Measurements from ENCODE around the gene LYPD4. TPM values are rescaled to one million over a fixed set of nuclear protein-coding genes. Genes with fewer than 3 reads are reported as not detected.

Gene LYPD4
- polyA plus RNA-seq, 1 donor (not counting 4 experiments of a cell fraction or from before 2014, with no cell fraction given) = not detected

GRCh38 chr19:41851456-41851855, 7.0 kb upstream of the LYPD4 start:
- H2AFZ ChIP-seq (ENCODE audit: control insufficient read depth, low read length) = no peak overlapping the region
- no peak overlapping the region for H3K4me2 ChIP-seq (ENCODE audit: control insufficient read depth, extremely low read depth, insufficient read depth, low read depth, low read length)
- H3K9ac ChIP-seq (ENCODE audit: control insufficient read depth, extremely low read depth, insufficient read depth, low read length) = no peak overlapping the region
- no peak for DNase-seq (ENCODE audit: low read depth, low spot score)
- H4K20me1 ChIP-seq (ENCODE audit: control insufficient read depth, extremely low read depth, insufficient read depth, low read length) = no peaks in the 10 kb centered on the region
- no peak for FAIRE-seq
- no peaks in the 10 kb centered on the region for H3K9me3 ChIP-seq (ENCODE audit: control insufficient read depth, low read depth, low read length)
- H3K79me2 ChIP-seq (ENCODE audit: control insufficient read depth, insufficient read depth, low read length) = no peaks in the 10 kb centered on the region
- H3K27me3 ChIP-seq (ENCODE audit: control insufficient read depth, extremely low read depth, insufficient read depth, low read length) = peaks cover 24% of the 10 kb centered on the region
- no peaks in the 10 kb centered on the region for H3K9me1 ChIP-seq (ENCODE audit: control insufficient read depth, extremely low read depth, insufficient read depth, low read length)
- TF ChIP-seq, protein P1, sequence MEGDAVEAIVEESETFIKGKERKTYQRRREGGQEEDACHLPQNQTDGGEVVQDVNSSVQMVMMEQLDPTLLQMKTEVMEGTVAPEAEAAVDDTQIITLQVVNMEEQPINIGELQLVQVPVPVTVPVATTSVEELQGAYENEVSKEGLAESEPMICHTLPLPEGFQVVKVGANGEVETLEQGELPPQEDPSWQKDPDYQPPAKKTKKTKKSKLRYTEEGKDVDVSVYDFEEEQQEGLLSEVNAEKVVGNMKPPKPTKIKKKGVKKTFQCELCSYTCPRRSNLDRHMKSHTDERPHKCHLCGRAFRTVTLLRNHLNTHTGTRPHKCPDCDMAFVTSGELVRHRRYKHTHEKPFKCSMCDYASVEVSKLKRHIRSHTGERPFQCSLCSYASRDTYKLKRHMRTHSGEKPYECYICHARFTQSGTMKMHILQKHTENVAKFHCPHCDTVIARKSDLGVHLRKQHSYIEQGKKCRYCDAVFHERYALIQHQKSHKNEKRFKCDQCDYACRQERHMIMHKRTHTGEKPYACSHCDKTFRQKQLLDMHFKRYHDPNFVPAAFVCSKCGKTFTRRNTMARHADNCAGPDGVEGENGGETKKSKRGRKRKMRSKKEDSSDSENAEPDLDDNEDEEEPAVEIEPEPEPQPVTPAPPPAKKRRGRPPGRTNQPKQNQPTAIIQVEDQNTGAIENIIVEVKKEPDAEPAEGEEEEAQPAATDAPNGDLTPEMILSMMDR (optimal IDR thresholded peaks at IDR 0.05 in 1 of 3, IDR thresholded peaks at IDR 0.05 in 1 of 3, conservative IDR thresholded peaks at IDR 0.05 in 1 of 3; ENCODE audit: extremely low read depth in 1 of 3, insufficient read depth in 2 of 3, low read length in 3 of 3) = no peak
- TF ChIP-seq EZH2 (IDR thresholded peaks at IDR 0.05; ENCODE audit: low read length) = no peak
- H3K4me1 ChIP-seq (ENCODE audit: control insufficient read depth, extremely low read depth, insufficient read depth, low read length) = no peaks in the 10 kb centered on the region
- H3K4me3 ChIP-seq (ENCODE audit: control insufficient read depth in 2 of 3, extremely low read depth in 1 of 3, insufficient read depth in 2 of 3, low read depth in 1 of 3, low read length in 3 of 3) = no peak overlapping the region
- dilution Hi-C loops (cut with MboI; ENCODE audit: extremely low pct_ligation_motif_present, low sequenced_read_pairs) = no loop called here
- no peaks in the 10 kb centered on the region for H3K36me3 ChIP-seq (ENCODE audit: control insufficient read depth in 2 of 2, extremely low read depth in 1 of 2, insufficient read depth in 2 of 2, low read length in 2 of 2)
- no peak overlapping the region for H3K27ac ChIP-seq (ENCODE audit: control insufficient read depth, insufficient read depth, low read length)

GRCh38 chr19:41850381-41850780, 5.9 kb upstream of the LYPD4 start:
- Histone ChIP-seq H3K79me2 (ENCODE audit: control insufficient read depth, insufficient read depth, low read length) (no peaks in the 10 kb centered on the region), H4K20me1 (ENCODE audit: control insufficient read depth, extremely low read depth, insufficient read depth, low read length) (no peaks in the 10 kb centered on the region), H3K36me3 (ENCODE audit: control insufficient read depth in 2 of 2, extremely low read depth in 1 of 2, insufficient read depth in 2 of 2, low read length in 2 of 2) (no peaks in the 10 kb centered on the region), H3K27ac (ENCODE audit: control insufficient read depth, insufficient read depth, low read length) (no peak overlapping the region), H3K4me1 (ENCODE audit: control insufficient read depth, extremely low read depth, insufficient read depth, low read length) (no peaks in the 10 kb centered on the region), H3K27me3 (ENCODE audit: control insufficient read depth, extremely low read depth, insufficient read depth, low read length) (peaks cover 24% of the 10 kb centered on the region), H3K9me3 (ENCODE audit: control insufficient read depth, low read depth, low read length) (no peaks in the 10 kb centered on the region), H2AFZ (ENCODE audit: control insufficient read depth, low read length) (no peak overlapping the region), H3K4me3 (ENCODE audit: control insufficient read depth in 2 of 3, extremely low read depth in 1 of 3, insufficient read depth in 2 of 3, low read depth in 1 of 3, low read length in 3 of 3) (no peak overlapping the region), H3K9ac (ENCODE audit: control insufficient read depth, extremely low read depth, insufficient read depth, low read length) (no peak overlapping the region), H3K9me1 (ENCODE audit: control insufficient read depth, extremely low read depth, insufficient read depth, low read length) (no peaks in the 10 kb centered on the region), H3K4me2 (ENCODE audit: control insufficient read depth, extremely low read depth, insufficient read depth, low read depth, low read length) (no peak overlapping the region)
- FAIRE-seq (no peak), DNase-seq (ENCODE audit: low read depth, low spot score) (no peak)
- dilution Hi-C loops (cut with MboI; ENCODE audit: extremely low pct_ligation_motif_present, low sequenced_read_pairs) = no loop called here
- TF ChIP-seq, protein P1 (optimal IDR thresholded peaks at IDR 0.05 in 1 of 3, IDR thresholded peaks at IDR 0.05 in 1 of 3, conservative IDR thresholded peaks at IDR 0.05 in 1 of 3; ENCODE audit: extremely low read depth in 1 of 3, insufficient read depth in 2 of 3, low read length in 3 of 3) = no peak
- TF ChIP-seq EZH2 (IDR thresholded peaks at IDR 0.05; ENCODE audit: low read length) = no peak
